Esophagus muscularis mucosa (tissue), 3 donors: ENCODE results near the gene NRG2.

Source experiments
- CTCF ChIP-seq, 3 experiments: fragments of 200-600 bp in 2 of 3; fragments of 450-650 bp in 1 of 3; sonication (generic) in 2 of 3; IDR thresholded peaks; one replicate each; pipeline ENCODE4 v1.5.1; 2017 to 2019; ENCODE audit warnings: antibody characterized with exemption in 3 of 3, mild to moderate bottlenecking in 2 of 3, moderate library complexity in 1 of 3
- POLR2A ChIP-seq: fragments of 450-650 bp; IDR thresholded peaks from one replicate; pipeline ENCODE4 v1.6.1; 2017; ENCODE audit warnings: antibody characterized with exemption, moderate library complexity, mild to moderate bottlenecking, low read depth

- TF ChIP-seq CTCF (IDR thresholded peaks at IDR 0.05) (no peak), POLR2A (no peak)
Measured at GRCh38 chr5:139893873-139894272, 149.2 kb downstream of the NRG2 start.
